Transverse colon (tissue), 4 donors: Measurements from ENCODE around the gene VPS37D. TPM values are rescaled to one million over a fixed set of nuclear protein-coding genes. Genes with fewer than 3 reads are reported as not detected.

Experiments used
- DNase-seq: peaks from one replicate; pipeline ENCODE4 v3.0.0-alpha.2; 2019
- H3K27ac ChIP-seq, 4 donors: fragments of 200-600 bp; sonication (generic); 2 replicates each; pipeline ENCODE4 v1.5.1; 2016 to 2018; ENCODE audit warnings: inconsistent platforms in 4 of 4
- H3K27me3 ChIP-seq: fragments of 200-600 bp; sonication (generic); 2 replicates; pipeline ENCODE4 v1.5.1; 2017; ENCODE audit warnings: inconsistent platforms
- H3K36me3 ChIP-seq, 4 donors: fragments of 200-600 bp; sonication (generic); 2 replicates each; pipeline ENCODE4 v1.5.1; 2017 to 2019; ENCODE audit warnings: inconsistent platforms in 4 of 4
- H3K4me1 ChIP-seq, 4 donors: fragments of 200-600 bp; sonication (generic); 2 replicates each; pipeline ENCODE4 v1.5.1; 2017 to 2020; ENCODE audit warnings: inconsistent platforms in 4 of 4
- H3K4me3 ChIP-seq, 4 donors: fragments of 200-600 bp; sonication (generic); 1 replicate in 1 of 4; 2 replicates in 3 of 4; pipeline versions ENCODE4 v1.5.1 to v1.6.1; 2017 to 2019; ENCODE audit warnings: inconsistent platforms in 4 of 4
- H3K9me3 ChIP-seq, 2 donors: fragments of 200-600 bp; sonication (generic); 2 replicates each; pipeline ENCODE4 v1.5.1; 2017 to 2019; ENCODE audit warnings: inconsistent platforms in 2 of 2
- EP300 ChIP-seq: sonication (generic); formaldehyde crosslinking; IDR thresholded peaks from one replicate; pipeline ENCODE4 v1.6.1; 2017; ENCODE audit warnings: antibody characterized with exemption, low read depth
- POLR2A ChIP-seq: fragments of 450-650 bp; IDR thresholded peaks from one replicate; pipeline ENCODE4 v1.6.1; 2016; ENCODE audit warnings: antibody characterized with exemption, mild to moderate bottlenecking, moderate library complexity
- POLR2AphosphoS5 ChIP-seq, 3 donors: sonication (generic); formaldehyde crosslinking; IDR thresholded peaks; one replicate each; pipeline ENCODE4 v1.6.1; 2016; ENCODE audit warnings: antibody characterized with exemption in 3 of 3
- WGBS, 2 donors: methylation state at CpG; one replicate each; pipeline ENCODE4 v1.1.5; 2018; ENCODE audit warnings: low coverage in 1 of 2; 5-methylcytosine and 5-hydroxymethylcytosine counted together
- in situ Hi-C, 4 donors: fragments of 200-750 bp; cut with MboI; loops; one replicate each; pipeline versions ENCODE4 v1.15.0 to v1.15.1; 2017; ENCODE audit warnings: low sequenced_read_pairs in 3 of 4, low pct_ligation_motif_present in 1 of 4, low pct_unique_long_range_greater_than_20kb in 1 of 4
- intact Hi-C: fragments of 100-400 bp; cut with DNase I; formaldehyde crosslinking; loops from one replicate; pipeline ENCODE4 v1.15.1; 2023; ENCODE audit warnings: low total_unique reads
- total RNA-seq, 4 donors: library from RNA; depleted of rRNA; stranded (reverse); fragments of >200 nt; gene quantifications; one replicate each; pipeline ENCODE4 v1.1.0, GENCODE V29; 2016
- TF ChIP-seq, protein P1 (sequence below), 5 experiments: fragments of 200-600 bp in 3 of 5; fragments of 450-650 bp in 2 of 5; sonication (generic) in 3 of 5; IDR thresholded peaks; 1 replicate in 2 of 5; 2 replicates in 3 of 5; pipeline ENCODE4 v1.5.1; 2016 to 2017; ENCODE audit warnings: antibody characterized with exemption in 5 of 5, inconsistent platforms in 3 of 5, mild to moderate bottlenecking in 2 of 5, moderate library complexity in 1 of 5

Gene VPS37D
- total RNA-seq, 4 donors from 2014 or later, result 0.82 to 3.5 TPM; not detected in 2

DNA sequence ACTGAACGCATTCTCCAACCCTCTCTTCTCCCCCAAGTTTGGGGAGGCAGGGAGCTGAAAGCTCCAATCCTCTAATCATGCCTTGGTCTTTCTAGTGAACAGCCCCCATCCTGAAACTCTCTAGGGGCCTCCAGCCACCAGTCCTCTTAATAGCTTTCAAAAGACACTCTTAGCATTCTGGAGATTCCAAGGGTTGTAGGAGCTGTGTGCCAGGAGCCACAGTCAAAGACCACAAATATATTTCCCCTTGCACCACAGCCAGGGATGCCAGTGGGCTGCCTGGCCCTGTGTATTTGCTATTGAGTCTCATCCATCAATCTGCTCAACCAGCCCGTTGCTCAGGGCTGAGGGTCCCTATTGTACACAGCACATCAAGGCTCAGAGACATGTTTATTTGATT is 24.8 kb upstream of the VPS37D start:
- TF ChIP-seq POLR2AphosphoS5 (IDR thresholded peaks at IDR 0.05), result no peak
- TF ChIP-seq POLR2A, result no peak
- no peak for TF ChIP-seq EP300
- TF ChIP-seq, protein P1, sequence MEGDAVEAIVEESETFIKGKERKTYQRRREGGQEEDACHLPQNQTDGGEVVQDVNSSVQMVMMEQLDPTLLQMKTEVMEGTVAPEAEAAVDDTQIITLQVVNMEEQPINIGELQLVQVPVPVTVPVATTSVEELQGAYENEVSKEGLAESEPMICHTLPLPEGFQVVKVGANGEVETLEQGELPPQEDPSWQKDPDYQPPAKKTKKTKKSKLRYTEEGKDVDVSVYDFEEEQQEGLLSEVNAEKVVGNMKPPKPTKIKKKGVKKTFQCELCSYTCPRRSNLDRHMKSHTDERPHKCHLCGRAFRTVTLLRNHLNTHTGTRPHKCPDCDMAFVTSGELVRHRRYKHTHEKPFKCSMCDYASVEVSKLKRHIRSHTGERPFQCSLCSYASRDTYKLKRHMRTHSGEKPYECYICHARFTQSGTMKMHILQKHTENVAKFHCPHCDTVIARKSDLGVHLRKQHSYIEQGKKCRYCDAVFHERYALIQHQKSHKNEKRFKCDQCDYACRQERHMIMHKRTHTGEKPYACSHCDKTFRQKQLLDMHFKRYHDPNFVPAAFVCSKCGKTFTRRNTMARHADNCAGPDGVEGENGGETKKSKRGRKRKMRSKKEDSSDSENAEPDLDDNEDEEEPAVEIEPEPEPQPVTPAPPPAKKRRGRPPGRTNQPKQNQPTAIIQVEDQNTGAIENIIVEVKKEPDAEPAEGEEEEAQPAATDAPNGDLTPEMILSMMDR (IDR thresholded peaks at IDR 0.05), result no peak
- Histone ChIP-seq H3K9me3 (no peaks in the 10 kb centered on the region), H3K4me3 (no peak overlapping the region), H3K27me3 (peaks cover 24% of the 10 kb centered on the region), H3K36me3 (no peaks in the 10 kb centered on the region), H3K4me1 (peaks cover under 1 to 7% (median 3%) of the 10 kb centered on the region in 4 donors), H3K27ac (no peak overlapping the region)
- no peak for DNase-seq
- in situ Hi-C loops (loop anchor here in 2 of 4 donors (25.0 kb wide), 1 partner anchor 219 kb away; the partner anchor contains the start of gene TMEM270 (in 2 of the 2)), intact Hi-C loops (no loop called here)
- WGBS, 2 donors, result 73% methylated on average over 2 of the region's 2 CpGs; no CpG with 5 or more reads in 1 of the 2 donors

GRCh38 chr7:73644688-73645286 is 22.8 kb upstream of the VPS37D start:
- Histone ChIP-seq H3K9me3 (no peaks in the 10 kb centered on the region), H3K4me1 (peaks cover 4 to 15% (median 8%) of the 10 kb centered on the region in 4 donors), H3K27ac (no peak overlapping the region), H3K36me3 (no peaks in the 10 kb centered on the region), H3K27me3 (peaks cover 34% of the 10 kb centered on the region), H3K4me3 (no peak overlapping the region)
- no peak for DNase-seq
- WGBS, 2 donors, result 66 to 69% methylated on average over 2 to 5 of the region's 5 CpGs
- in situ Hi-C loops, result loop anchor here in 2 of 4 donors (25.0 kb wide), 1 partner anchor 218 kb away; the partner anchor contains the start of gene TMEM270 (in 2 of the 2)
- intact Hi-C loops, result no loop called here
- TF ChIP-seq POLR2A, result no peak
- TF ChIP-seq, protein P1 (IDR thresholded peaks at IDR 0.05), result no peak
- TF ChIP-seq EP300, result no peak
- TF ChIP-seq POLR2AphosphoS5 (IDR thresholded peaks at IDR 0.05), result no peak

- Histone ChIP-seq H3K27ac (no peak overlapping the region), H3K9me3 (no peaks in the 10 kb centered on the region), H3K4me1 (peaks cover 4 to 15% (median 8%) of the 10 kb centered on the region in 4 donors), H3K36me3 (no peaks in the 10 kb centered on the region), H3K4me3 (no peak overlapping the region), H3K27me3 (peaks cover 34% of the 10 kb centered on the region)
- WGBS, 2 donors, result 42 to 56% methylated on average over 3 to 4 of the region's 4 CpGs
- in situ Hi-C loops (loop anchor here in 2 of 4 donors (25.0 kb wide), 1 partner anchor 217 kb away; the partner anchor contains the start of gene TMEM270 (in 2 of the 2)), intact Hi-C loops (no loop called here)
- TF ChIP-seq POLR2A, result no peak
- TF ChIP-seq POLR2AphosphoS5 (IDR thresholded peaks at IDR 0.05), result no peak
- TF ChIP-seq, protein P1 (IDR thresholded peaks at IDR 0.05), result no peak
- TF ChIP-seq EP300, result no peak
- DNase-seq, result no peak
Observed at GRCh38 chr7:73645643-73646174, 21.9 kb upstream of the VPS37D start.
